Left kidney (tissue), 2 donors: ENCODE data around the gene NBEA. TPM values are rescaled to one million over a fixed set of nuclear protein-coding genes. Genes with fewer than 3 reads are reported as not detected.
"Not testable (repeated sequence)": the region's sequence is repeated elsewhere in the genome, so short reads cannot be mapped to it uniquely, and the experiment has no call there.

Experiments used
- DNase-seq: peaks from one replicate; pipeline ENCODE4 v3.0.0-alpha.2; 2013
- polyA plus RNA-seq: library from polyadenylated mRNA; unstranded; fragments of 120-200 nt; gene quantifications from one replicate; pipeline ENCODE4 v1.2.1, GENCODE V29; 2013; ENCODE audit not compliant: insufficient read length

Gene NBEA
- polyA plus RNA-seq, 1 donor, result 19.8 TPM

- no peak for DNase-seq
These were observed 730.5 kb downstream of the NBEA start for GRCh38 chr13:35672611-35673010.

GRCh38 chr13:35675651-35676050 lies 733.6 kb downstream of the NBEA start:
- no peak for DNase-seq

- not testable (repeated sequence) for DNase-seq
These were observed 735.8 kb downstream of the NBEA start for GRCh38 chr13:35677863-35678262.

GRCh38 chr13:35681685-35682084 lies 739.6 kb downstream of the NBEA start:
- DNase-seq, result no peak

GRCh38 chr13:35684432-35684831 lies 742.4 kb downstream of the NBEA start:
- DNase-seq, result no peak

- no peak for DNase-seq
These were observed 745.3 kb downstream of the NBEA start for GRCh38 chr13:35687336-35687735.

GRCh38 chr13:35690581-35691207 lies 748.6 kb downstream of the NBEA start:
- DNase-seq, result no peak

GRCh38 chr13:35693134-35693784 lies 751.2 kb downstream of the NBEA start:
- no peak for DNase-seq

GRCh38 chr13:35694031-35694430 lies 752.0 kb downstream of the NBEA start:
- DNase-seq, result no peak

GRCh38 chr13:35694549-35695447 lies 752.7 kb downstream of the NBEA start:
- DNase-seq, result no peak

GRCh38 chr13:35695448-35695770 lies 753.3 kb downstream of the NBEA start:
- DNase-seq, result no peak

GRCh38 chr13:35697186-35697730 lies 755.2 kb downstream of the NBEA start:
- DNase-seq, result no peak

GRCh38 chr13:35698911-35699576 lies 757.0 kb downstream of the NBEA start:
- DNase-seq, result no peak

GRCh38 chr13:35699825-35700510 lies 757.9 kb downstream of the NBEA start:
- DNase-seq, result no peak

GRCh38 chr13:35700671-35701070 lies 758.6 kb downstream of the NBEA start:
- no peak for DNase-seq

- DNase-seq, result no peak
These were observed 760.2 kb downstream of the NBEA start for GRCh38 chr13:35702316-35702715.

- DNase-seq, result no peak
These were observed 761.0 kb downstream of the NBEA start for GRCh38 chr13:35703061-35703460.

GRCh38 chr13:35704331-35704730 lies 762.3 kb downstream of the NBEA start:
- DNase-seq, result no peak

- no peak for DNase-seq
These were observed 764.2 kb downstream of the NBEA start for GRCh38 chr13:35706281-35706680.

- DNase-seq, result no peak
These were observed 764.7 kb downstream of the NBEA start for GRCh38 chr13:35706721-35707120.

GRCh38 chr13:35711909-35712308 lies 769.8 kb downstream of the NBEA start:
- DNase-seq, result no peak
